Eye (tissue), 1 donor: ENCODE measurements around the gene GPRIN2.
"Not testable (repeated sequence)": the region's sequence is repeated elsewhere in the genome, so short reads cannot be mapped to it uniquely, and the experiment has no call there.

Experiments used
- DNase-seq: peaks from one replicate; pipeline ENCODE4 v3.0.0-alpha.2; 2015

GPRIN2 gene

DNA sequence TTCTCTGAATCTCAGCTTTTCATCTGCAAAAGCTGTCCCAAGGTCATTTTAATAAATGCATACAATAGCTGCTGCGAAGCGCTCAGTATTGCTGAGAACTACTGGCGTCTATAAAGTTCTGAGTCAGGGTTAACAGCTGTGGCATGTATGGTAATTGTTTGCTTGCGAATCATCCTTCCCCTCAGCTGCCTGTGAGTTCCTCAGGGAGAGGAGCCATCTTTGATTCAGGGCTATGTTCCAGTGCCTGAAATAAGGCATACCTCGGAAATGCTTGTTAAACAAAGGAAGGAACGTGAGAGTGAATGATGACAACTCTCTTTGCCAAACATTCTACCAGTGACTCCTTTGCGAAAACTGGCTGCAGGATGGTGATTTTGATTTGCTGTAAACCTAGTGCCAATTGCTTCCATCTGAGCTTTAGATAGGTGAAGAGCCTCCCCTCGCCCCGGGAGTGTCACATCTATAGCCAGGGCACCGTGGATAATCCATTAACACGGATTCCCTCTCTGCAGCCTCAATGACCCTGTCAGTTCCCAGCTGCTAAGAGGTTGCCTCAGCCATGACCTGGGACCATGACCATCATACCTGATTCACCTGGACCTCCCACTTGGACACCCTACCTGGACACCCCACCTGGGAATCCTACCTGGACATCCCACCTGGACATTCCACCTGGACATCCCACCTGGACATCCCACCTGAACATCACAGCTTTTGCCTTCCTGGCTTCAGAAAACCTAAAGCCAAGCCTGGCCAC lies 39.6 kb downstream of the GPRIN2 start:
- DNase-seq: no peak

DNA sequence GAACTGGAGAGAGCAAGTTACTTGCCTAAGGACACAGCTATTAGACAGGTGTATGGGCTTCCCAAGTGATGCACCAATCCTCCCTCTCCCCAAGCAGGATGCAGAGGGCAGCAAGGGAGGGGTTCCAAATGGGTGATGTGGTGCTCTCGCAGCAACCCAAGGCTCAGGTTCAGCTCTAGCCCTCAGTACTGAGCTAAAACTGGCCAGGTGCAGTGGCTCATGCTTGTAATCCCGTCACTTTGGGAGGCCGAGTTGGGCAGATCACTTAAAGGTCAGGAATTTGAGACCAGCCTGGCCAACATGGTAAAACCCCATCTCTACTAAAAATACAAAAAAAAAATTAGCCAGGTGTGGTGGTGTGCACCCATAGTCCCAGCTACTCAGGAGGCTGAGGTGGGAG lies 40.7 kb downstream of the GPRIN2 start:
- DNase-seq: no peak

DNA sequence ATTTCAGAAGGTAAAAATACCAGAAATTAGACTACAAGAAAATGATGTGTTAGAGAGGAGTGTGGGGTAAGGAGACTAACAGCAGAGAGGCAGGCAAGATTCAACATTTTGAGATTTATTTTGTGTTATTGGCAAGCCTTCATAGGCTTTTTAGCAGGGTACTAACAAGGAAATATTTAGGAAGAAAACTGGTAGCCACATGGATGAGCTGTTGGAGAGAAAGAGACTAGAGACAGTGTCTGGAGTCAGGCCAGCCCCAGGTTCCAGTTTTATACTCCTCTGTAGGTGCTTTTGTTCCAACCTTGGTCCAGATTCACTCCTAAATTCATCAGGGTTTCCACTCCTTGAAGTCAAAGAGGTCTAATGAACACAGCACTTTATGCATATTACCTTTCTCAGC lies 41.1 kb downstream of the GPRIN2 start:
- no peak for DNase-seq

DNA sequence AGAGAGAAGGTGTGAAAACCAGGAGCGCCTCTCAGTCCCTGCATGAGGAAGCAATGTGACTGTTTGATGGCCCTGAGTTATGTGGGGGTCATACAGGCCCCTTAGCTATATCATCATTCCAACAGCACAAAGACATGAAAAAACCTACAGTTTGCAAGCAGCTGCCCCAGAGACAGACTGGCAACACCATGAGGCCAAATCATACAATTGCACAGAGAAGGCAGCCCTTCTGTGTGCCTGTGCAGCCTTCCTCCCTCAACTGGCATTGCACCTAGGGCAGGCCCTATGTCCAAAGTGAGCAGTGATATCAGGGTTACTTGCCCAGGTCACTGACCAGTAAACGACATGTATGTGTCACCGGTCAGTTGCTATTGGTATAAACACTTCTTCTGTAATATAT lies 41.6 kb downstream of the GPRIN2 start:
- DNase-seq: no peak

DNA sequence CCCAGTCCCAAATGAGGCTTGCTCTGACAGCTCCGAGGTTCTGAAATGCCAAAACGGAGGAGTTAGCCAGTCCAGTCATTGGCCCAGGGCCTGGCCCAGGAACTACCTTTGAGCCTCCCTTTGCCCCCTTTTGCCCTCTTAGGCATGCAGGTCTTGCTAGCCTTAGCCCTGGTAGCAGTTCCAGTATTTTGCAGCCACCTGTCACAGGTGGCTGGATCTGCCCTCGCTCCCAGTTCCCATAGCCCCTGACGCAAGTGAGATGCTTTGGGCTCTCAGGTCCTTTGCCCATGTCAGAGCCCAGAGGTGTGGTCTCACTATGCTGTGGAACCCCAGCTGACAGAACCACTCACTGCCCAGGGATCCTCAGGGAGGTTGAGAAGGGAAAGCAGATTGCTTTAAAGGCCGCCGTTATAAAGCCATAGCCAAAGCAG lies 42.0 kb downstream of the GPRIN2 start:
- DNase-seq: no peak

DNA sequence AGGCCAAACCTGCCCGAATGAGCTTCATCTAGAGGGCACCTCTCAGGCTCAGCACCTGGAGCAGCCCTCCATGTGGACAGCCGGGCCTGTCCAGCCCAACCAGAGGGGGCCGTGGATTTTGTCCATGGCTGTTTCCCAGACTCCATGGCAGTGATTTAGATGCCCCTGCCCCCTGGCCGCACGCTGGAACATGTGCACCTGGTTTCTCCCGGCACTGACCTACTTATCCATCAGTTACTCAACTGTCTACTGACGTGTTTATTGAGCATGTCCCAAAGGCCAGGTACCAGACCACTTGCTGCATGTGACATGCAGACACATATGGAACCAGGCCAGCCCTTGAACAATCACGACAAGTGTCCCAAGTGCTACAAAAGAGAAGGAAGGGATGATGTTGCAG lies 43.1 kb downstream of the GPRIN2 start:
- not testable (repeated sequence) for DNase-seq

DNA sequence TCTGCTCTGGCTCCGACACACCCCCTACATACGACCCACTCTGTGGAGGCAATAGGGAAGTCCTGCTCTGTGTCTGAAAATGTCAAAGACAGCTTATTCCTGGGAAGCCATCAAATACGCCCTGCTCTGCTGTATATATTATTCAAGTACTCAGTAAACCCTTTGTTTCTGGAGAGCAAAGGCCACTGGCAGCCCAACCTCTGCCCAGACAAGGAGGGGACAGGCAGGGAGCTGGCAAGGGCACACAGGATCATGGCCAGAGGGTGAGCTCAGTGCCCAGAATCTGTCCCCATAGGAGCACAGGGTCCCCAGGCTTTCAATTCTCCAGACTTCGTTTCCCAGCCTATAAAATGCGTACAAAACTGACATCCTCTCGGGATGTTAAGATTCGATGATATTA lies 43.7 kb downstream of the GPRIN2 start:
- DNase-seq: not testable (repeated sequence)

DNA sequence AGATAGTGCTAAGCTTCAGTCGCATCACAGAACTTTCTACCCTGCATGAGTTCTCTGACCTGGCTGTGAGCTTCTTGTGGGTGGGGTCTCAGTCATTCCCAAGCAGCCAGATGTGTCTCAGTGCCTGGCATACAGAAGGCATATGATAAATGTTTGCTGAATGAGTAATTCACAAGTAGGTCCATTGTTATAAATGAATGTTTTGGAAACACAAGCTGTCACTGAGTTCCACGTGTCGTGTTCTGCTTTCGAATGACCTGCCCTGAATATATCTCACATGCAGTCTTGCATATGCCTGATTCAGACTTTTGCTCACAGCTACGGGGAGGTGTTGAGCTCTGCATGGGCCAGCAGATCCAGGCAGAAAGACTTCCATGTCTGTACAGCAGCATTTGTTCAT lies 44.5 kb downstream of the GPRIN2 start:
- not testable (repeated sequence) for DNase-seq
